Epithelial cell of esophagus (primary cell): ENCODE data around the gene EGFR.

Source experiments
- DNase-seq: peaks from one replicate; pipeline ENCODE4 v3.0.0; 2010; ENCODE audit warnings: low read depth
- H3K4me3 ChIP-seq: 2 replicates; pipeline ENCODE4 v1.5.1; 2011; ENCODE audit warnings: mild to moderate bottlenecking, low read length, control low read depth
- CTCF ChIP-seq: IDR thresholded peaks from 2 replicates; pipeline ENCODE4 v1.5.1; 2011; ENCODE audit warnings: low read depth, mild to moderate bottlenecking, low read length, control low read depth, inconsistent platforms; ENCODE audit not compliant: insufficient read depth; ENCODE audit errors: missing control alignments

Gene EGFR

GRCh38 chr7:55046582-55047342, 27.9 kb downstream of the EGFR start:
- no peak for TF ChIP-seq CTCF
- DNase-seq = no peak
- no peak overlapping the region for H3K4me3 ChIP-seq

- DNase-seq = peak; percentile 48
- TF ChIP-seq CTCF = no peak
- H3K4me3 ChIP-seq = no peak overlapping the region
Measured at GRCh38 chr7:55048221-55048859, 29.5 kb downstream of the EGFR start.

GRCh38 chr7:55050281-55050680, 31.5 kb downstream of the EGFR start:
- no peak for TF ChIP-seq CTCF
- no peak overlapping the region for H3K4me3 ChIP-seq
- DNase-seq = no peak

GRCh38 chr7:55052081-55052480, 33.3 kb downstream of the EGFR start:
- DNase-seq = peak; percentile 69
- no peak for TF ChIP-seq CTCF
- no peak overlapping the region for H3K4me3 ChIP-seq

GRCh38 chr7:55052741-55053427, 34.1 kb downstream of the EGFR start:
- peak overlapping the region; percentile 4 for H3K4me3 ChIP-seq
- TF ChIP-seq CTCF = no peak
- peak; percentile 74 for DNase-seq

- DNase-seq = peak; percentile 93
- TF ChIP-seq CTCF = peak; percentile 13
- H3K4me3 ChIP-seq = peak overlapping the region; percentile 4
Measured at GRCh38 chr7:55053651-55054571, 35.1 kb downstream of the EGFR start.
